ENCODE measurements around the gene PIGH.

The PIGH gene

DNA sequence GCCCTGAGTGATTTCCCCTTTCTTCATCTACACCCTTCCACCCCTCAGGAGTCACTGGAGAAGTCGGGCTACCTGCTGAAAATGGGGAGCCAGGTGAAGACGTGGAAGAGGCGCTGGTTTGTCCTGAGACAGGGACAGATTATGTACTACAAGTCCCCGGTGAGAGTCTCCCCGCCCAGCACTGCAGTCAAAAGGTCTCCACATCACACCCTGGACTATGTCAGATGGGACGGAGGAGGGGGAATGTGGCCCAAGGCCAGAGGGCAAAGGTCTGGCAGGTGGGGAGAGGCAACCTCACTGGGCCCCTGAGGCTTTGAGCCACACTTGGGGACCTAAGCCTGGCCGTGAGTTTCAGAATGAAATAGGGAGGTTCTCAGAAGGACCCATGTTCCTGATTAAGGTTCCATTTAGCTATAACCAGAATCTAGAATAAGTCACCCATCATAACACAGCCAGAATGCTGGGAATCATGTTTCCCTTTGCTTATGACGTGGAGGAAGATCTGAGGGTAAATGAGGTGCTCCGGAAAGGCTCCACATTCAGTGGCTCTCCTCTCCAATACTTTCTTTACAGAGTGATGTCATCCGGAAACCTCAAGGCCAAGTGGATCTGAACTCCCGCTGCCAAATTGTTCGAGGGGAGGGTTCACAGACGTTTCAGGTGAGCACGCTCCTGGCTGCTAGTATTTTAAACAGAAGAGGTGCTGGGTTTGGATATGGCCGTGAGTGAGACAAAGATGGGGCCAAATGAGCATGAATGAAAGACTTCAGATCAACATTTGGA, 26.6 kb downstream of the PIGH start:
- no peak for DNase-seq

DNA sequence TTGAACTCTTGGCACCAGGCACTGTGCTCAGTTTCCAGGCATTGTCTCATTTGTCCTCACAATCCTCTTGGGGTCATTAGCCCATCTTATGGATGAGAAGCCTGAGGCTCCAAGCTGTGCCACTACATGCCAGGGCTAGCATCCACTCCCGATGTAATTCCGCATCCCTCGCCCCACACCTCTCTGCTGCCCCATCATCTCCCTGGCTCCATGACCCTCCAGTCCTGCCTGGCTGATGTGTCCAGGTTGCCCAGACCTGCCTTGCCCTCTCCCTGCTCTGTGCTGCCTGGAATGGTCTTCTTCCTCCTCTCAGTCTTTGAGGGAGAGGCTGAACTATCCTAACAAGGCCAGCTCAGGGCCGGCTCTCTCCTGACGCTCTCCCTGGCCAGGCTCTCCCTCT, 27.5 kb downstream of the PIGH start:
- no peak for DNase-seq

DNA sequence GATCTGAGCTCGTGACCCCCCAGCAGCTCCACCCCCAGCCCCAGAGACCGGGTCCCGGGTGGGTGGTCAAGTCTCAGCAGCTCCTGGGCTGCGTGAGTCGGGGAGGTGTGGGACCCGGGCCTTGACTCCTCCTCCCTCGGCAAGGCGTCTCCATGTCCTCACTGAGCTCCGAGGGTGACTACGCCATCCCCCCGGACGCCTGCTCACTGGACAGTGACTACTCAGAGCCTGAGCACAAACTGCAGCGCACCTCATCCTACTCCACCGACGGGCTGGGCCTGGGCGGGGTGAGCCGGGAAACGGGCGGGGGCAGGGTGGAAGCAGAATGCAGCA, 28.1 kb downstream of the PIGH start:
- no peak for DNase-seq

DNA sequence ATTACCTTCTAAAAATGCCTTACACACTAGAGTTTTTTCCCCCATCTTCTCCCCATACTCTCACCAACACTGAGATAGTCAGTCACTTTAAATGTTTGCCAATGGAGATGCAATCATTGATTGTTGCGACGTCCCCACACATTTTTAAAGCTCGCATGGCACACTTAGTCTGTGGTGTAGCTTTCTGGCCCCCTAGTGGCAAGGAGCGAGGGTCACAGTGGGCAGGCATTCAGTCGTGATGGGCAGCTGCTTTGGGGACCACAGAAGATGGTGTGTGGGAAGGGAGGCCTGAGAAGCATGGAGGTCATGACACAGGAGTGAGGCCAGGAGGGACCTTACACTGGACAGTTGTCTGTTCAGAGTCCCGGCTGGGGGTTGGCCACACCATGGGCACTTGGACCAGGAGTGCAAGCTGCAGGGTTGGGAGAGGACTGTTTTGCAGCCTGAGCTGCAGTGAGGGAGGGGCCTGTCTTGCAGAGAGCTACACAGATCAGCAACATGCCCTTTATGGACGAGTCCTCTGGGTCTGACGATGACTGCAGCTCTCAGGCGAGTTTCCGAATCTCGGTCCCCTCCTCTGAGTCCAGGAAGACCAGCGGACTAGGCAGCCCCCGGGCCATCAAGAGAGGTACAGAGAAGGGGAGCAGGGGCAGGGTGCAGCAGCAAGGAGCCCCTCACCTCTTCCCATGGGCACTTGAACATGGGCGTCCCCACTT, 28.6 kb downstream of the PIGH start:
- peak; percentile 54 for DNase-seq

DNA sequence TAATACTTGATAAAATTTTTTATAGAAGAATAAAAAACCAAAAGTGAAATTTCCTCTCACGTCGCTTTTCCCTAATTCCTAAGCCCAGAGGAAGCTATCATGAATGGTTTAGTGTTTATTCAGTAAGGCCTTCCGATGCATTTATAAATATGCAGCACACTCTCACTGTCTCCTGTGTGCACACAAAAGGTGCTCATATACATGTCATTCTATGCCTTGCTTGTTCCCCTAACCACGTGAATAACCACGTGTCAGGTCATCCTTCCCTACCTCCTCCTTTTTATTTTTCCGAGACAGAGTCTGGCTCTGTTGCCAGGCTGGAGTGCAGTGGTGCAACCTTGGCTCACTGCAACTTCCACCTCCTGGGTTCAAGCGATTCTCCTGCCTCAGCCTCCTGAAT, 29.6 kb downstream of the PIGH start:
- DNase-seq: no peak

DNA sequence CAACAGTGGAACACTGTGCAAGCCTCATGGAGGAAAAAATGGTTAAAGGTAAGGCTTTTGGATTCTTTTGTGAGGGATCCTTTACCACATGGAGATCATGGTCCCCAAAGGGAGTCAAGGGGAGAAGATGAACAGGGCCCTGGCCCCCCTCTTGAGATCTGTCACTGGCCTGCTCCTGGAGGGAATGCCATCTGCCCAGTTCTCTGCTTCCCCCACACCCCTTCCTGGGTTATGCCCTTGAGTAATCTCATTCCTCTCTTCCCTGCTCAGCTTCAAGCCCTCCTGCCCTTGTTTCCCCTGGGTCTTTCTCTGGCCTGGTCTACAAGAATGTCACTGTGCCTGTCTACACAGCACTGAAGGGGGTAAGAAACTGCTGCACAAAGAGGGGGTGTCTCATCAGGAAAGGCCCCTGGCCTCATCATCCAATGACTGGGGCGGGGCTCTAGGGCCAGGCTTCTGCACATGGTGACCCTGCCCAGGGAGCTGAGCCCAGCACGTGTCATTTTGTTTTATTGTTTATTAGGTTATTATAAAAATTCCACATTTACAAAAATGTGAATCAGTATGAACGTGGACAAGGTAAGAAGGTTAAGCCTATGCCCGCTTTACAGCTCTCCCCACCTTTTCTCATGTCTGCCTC, 30.3 kb downstream of the PIGH start:
- DNase-seq: no peak

DNA sequence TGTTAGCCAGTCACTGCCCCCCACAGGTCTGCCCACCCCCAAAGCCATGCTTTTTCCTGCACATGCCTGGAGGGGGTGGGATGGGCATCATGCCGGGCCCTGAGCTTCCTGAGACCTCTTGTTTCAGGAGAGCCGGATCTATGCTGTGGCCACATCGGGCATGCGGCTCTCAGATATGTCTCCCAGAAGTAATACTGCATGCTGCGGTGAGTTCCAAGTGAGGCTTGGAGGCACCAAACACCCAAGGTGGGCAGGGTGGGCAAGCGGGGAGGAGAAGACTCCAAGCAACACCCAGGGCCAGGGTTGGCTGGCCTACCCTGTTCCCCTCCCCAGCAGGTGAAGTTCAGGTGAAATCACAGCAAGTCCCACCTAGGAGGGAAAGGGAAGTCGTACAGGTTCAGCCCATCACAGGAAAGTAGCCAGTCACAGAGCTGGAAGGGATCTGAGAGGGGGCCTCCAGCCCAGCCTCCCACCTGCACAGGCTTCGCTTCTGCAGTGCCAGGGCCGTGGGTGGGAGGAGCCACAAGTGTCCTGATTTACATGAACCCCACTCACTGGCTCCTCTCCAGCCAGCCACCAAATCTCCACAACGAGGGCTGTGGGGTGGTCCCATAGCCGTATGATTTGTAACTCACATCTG, 30.9 kb downstream of the PIGH start:
- no peak for DNase-seq

DNA sequence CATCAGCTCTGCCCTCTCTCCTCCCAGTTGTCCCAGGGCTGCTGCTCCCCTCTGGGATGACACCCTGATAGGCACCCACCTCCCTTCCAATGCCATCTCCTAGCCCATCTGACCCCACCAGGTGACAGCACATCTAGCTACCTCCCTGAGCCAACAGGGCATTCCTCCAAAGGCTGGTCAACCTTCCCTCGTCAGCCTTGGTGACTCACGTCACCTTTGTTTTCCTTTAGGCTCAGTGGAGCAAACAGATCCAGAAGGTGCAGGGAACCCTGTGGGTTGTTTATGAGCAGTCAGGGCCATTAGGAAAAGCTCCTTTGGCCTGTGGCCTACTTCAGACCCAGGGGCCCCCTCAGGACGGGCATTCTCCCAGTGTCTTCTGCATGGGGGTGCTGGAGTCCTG, 32.4 kb downstream of the PIGH start:
- no peak for DNase-seq

DNA sequence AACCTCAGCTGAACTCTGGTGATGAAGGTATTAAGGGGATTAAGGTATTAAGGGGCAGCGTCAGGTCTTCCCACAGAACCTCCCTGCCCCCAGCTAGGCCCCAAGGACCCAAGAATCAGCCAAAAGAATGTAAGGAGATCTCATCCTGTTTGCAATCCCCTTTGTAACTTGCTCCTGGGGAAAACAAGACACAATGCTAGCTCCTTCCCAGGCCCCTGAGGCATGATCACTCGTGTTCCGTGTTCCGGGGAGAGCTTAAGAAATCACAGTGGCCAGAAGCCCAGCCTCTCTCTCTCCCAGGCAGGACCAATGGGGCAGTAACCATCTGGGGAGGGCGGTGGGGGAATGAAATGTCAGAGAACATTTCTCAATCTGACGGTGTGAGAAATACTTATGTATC, 33.2 kb downstream of the PIGH start:
- no peak for DNase-seq

DNA sequence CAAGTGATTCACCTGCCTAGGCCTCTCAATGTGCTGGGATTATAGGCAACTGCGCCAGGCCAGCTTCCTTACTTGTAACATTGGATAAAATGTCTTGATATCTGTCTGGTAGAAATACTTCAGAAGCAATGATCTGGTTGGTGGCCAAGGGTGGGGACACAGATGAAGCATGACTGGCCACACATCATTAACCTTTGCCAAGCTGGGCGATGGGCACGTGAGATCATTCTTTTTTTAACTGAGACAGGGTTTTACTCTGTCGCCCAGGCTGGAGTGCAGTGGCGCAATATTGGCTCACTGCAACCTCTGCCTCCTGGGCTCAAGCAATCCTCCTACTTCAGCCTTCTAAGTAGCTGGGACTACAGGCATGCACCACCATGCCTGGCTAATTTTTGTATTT, 35.8 kb downstream of the PIGH start:
- DNase-seq: no peak

DNA sequence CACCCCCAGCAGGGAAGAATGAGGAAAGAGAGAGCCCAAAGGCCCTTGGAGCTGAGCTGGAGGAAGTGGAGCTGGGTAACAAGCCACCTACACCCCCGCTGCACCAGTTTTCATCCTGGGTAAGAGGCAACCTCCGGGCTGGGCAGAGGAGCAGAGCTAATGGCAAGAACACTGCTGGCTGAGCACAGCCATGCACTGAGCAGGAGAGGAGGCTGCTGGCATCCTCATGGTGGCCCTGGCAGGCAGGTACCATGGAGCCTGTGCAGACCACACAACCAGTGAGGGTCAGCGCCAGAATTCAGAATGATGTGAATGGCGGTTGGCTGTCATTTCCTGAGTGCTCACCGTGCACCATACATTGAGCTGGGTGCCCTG, 37.3 kb downstream of the PIGH start:
- DNase-seq: no peak

DNA sequence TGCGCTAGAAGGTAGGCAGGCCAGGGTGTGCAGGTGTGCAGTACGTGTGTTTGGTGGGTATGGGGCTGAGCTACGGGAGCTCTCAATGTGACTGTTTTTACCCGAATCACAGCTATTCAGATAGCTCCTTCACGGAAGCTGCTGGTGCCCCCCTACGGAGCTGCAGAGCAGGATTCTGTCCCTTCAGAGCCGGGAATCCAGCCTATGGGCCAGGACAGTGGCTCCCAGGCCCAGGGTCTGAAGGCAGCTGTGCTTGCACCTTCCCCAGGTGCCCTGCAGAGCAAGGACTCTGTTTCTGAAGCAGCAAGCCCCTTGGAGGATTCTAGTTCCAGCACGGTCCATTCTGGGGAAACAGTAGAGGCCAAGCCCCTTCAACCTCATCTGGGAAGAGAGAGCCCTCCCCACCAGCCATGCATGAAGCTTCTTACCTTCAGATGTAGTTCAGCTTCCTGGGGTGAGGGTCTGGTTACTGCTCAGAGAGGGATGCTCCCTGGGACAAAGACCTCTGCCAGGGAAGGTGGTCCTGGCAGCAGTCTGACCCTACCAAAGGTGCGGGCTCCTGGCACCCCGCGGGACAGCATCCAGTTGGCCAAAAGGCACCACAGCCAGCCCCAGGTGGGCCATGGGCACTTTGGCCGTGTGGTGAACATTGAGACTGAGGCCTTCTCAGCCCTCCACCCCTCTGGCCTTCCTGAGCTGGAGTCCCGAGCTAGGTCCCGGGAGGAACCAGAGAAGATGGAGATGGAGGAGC, 37.9 kb downstream of the PIGH start:
- DNase-seq: no peak

DNA sequence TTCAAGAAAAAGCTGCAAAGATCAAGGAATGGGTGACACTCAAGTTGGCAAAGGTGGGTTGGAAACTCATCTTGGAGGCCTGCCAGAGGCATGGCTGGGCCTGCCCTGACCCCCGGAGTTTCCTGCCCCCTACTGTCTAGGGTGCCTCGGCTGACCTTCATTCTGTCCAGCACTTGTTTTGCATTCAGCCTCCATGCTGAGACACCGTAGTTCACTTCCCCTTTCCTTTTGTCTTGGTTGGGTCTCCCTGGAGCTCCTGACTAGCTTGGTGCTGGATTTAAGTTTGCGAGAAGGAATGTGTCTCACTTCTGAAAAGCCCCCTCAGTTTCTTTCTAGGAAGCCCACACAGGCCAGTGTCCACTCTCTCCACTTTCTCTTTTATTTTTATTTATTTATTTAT, 40.4 kb downstream of the PIGH start:
- DNase-seq: no peak

DNA sequence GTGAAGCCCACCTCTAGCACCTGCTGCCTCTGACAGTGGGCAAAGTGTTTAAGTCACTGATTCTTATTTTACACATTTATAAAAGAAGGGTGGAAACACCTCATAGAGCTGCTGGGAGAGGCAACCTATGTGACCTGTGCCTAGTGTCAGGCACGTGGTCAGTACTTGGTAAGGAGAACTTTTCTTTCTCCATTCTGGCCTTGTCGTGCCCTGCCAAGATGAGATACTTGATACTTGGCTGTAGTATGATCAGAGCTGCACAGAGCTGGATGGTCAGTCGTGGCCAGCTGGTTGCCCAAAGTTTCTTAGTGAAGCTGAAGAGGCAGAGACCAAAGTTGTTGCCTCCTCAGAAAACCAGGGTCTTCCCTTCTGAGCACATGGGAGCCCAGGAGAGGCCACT, 42.4 kb downstream of the PIGH start:
- no peak for DNase-seq

DNA sequence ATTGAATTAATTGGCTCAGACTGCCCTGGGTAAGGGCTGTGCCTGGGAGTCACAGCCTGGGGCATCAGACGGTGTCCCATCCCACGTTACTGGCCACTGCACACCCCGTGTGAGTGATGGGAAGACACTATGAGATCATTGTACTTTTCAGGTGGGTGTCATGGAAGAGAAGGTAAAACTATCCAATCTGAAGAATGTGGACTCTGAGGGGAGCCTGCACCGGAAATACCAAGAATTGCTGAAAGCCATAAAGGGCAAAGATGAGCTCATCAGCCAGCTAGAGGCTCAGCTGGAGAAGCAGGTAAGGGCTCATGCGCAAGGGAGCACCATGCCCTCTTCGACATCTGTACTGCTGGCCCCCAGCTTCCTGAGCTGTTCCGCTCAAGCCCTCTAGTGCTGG, 43.0 kb downstream of the PIGH start:
- DNase-seq: peak; percentile 9

DNA sequence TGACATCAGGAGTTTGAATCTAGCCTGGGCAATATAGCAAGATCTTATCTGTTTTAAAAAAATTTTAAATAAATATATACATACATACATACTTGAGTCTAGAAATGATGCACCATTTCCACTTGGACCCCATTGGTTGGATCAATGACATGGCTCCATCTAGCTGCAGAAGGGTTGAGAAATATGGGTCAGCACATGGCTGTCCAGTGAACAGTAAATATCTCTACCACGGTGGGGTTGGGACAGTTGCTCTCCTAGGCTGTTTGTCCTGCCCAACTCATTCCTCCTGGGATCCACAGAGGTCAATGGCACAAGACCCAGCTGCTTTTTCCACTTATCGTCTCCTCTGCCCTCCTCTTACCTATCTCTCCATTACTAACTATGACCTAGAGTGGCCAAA, 43.4 kb downstream of the PIGH start:
- no peak for DNase-seq

DNA sequence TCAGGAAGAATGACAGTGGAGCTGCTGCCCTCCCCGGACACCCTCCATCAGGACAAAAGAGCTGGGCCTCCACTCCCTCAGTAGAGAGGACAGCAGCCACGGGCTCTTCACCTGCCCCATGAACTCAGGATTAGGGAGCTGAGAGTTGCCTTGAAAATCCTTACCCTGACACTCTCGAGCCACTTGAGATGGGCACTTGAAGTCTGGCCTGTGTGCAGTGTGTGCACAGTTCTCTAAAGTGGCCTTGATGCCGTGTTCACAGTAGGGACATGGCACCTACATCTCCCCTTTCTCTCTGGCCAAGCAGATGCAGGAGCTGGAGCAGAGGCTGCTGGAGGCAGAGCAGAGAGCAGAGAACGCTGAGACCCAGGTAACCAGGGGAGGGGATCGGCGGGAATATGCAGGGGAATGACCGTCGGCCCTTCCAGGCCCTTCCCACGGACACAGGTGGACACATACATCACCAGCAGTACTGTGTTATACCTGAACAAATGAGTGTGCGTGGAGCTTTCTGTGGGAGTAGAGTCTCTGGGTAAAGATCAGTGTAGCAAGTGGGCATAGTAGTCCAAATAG, 44.5 kb downstream of the PIGH start:
- DNase-seq: no peak

DNA sequence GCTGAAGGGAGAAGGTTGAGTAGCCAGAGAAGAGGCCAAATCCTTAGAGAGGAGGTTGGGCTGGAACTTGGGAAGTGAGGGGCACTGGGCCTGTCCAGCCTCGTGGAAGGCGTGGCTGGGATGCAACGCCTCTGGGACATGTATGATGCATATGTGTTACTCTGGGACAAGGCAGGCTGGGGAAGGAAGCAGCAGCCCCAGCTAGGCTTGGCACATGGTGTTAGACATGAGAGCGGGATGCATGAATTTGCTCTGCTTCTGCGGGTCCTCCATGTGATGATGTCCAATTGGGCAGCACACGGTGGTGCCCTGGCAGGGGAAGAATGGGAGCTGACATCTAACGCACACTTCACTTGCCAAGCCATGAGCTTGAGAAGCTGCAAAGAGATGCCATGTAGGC, 45.7 kb downstream of the PIGH start:
- DNase-seq: no peak

DNA sequence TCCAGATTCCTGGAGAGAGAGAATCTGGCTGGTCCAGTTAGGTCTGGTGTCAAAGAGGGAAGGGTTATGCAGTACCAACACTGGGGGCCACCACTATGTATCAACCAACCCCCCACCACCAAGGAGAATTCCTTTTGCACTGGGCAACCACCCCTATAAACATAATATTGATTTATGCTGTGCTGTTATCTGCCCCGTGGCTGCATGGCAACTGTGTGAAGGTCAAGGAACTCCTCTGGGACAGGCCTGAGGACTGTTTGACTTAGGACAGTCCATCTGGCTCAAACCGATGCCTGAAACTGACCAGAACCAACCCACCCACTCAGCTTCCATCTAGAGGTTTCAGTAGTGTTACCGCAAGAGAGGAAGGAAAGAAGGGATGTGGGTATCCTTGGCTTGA, 46.5 kb downstream of the PIGH start:
- DNase-seq: no peak

DNA sequence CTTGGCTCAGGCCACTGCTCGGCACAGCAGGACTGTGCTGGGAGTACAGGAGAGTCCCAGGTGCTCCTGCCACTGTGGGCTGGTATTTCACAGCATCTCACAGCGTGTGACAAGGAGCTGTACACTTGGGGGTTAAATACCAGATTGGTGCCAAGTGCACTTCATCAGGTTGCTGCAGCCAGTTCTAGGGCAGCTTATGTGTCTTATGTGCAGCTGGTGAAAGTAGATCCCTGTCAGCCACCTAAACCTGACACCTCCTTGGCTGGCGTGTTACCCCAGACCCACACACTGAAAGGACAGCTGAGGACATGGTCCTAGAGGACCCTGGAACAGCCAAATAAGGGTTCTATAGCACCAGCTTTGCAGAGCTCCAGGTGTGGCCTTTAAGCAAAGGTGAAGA, 48.1 kb downstream of the PIGH start:
- no peak for DNase-seq

DNA sequence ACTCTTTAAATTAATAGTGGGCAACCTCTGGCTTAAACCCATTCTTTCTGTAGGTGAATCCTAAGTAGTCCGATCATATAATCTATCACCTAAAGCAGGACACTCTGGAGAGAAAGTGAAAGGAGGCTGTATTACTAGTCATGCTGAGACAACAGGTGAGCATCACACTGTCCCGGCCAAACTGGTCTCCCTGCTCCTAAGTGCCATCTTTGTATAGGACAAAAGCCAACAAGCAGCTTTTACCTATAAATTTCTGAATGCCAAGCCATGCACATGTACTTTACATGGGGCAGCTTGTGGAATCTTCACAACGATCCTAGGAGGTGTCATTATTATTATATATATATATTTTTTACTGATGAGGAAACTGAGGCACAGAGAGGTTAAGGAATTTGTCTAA, 48.9 kb downstream of the PIGH start:
- DNase-seq: no peak

DNA sequence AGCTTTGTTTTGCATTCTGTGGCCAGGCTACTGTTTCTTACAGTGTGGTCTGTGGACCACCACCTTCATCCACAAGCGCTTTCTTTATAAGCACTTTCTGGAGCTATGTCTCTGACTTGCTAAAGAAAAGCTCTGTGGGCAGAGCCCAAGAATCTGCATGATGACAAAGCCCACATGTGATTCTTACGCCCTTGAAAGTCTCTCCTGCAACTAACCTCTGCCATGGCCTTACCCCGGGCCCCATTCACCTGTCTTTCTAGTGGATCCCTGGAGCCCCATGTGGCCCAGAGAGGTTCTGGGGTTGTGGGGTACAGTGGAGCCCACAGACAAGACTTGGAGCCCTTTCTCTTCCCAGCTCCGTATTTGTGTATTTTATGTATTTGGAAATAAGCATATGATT, 50.3 kb downstream of the PIGH start:
- DNase-seq: no peak

Data from fibroblast of skin of scalp (primary cell).